ENCODE measurements around the gene CSMD2. TPM values are rescaled to one million over a fixed set of nuclear protein-coding genes. Genes with fewer than 3 reads are reported as not detected.

CSMD2 gene
- polyA plus RNA-seq, 1 of the 3 experiments (the other 2 are of a cell fraction) = not detected

GRCh38 chr1:33622757-33623156, 542.3 kb downstream of the CSMD2 start:
- no peaks in the 10 kb centered on the region for H3F3A ChIP-seq (replicated peaks; ENCODE audit: insufficient read depth)
- H3K4me1 ChIP-seq (ENCODE audit: control insufficient read depth in 1 of 2, insufficient read depth in 2 of 2, low read depth in 1 of 2, low read length in 1 of 2) = no peaks in the 10 kb centered on the region; a peak in 1 of 4 replicates
- ChIA-PET POLR2A (no interaction called here), CTCF (interaction anchor here (0.9 to 2.6 kb wide), 3 partner anchors 10 to 17 kb away, joined by 3 to 29 read pairs (median 5); no protein-coding TSS in a partner anchor)
- TF ChIP-seq FOXM1 (IDR thresholded peaks at IDR 0.05; ENCODE audit: low read depth) (no peak), GATA2 (CRISPR knock-in tag; IDR thresholded peaks at IDR 0.05) (no peak), YY1 (IDR thresholded peaks at IDR 0.05; ENCODE audit: low read depth) (no peak), FOXJ3 (CRISPR knock-in tag; IDR thresholded peaks at IDR 0.05) (no peak), TCF12 (IDR thresholded peaks at IDR 0.05) (no peak), RFX5 (IDR thresholded peaks at IDR 0.05; ENCODE audit: low read length) (no peak), RCOR1 (IDR thresholded peaks at IDR 0.05; ENCODE audit: low read length) (no peak)
- no peaks in the 10 kb centered on the region for H3K9me2 ChIP-seq
- H3K4me2 ChIP-seq = no peak overlapping the region
- H3K27me3 ChIP-seq (ENCODE audit: insufficient read depth) = no peaks in the 10 kb centered on the region
- WGBS (ENCODE audit: low lambda C conversion rate) = 3% methylated on average over 1 of the region's 1 CpG
- no peak overlapping the region for H3K27ac ChIP-seq (ENCODE audit: low read depth in 2 of 2, low read length in 1 of 2)
- DNase-seq = no peak
- no peak overlapping the region for H3K9ac ChIP-seq
- no peaks in the 10 kb centered on the region for H3K79me2 ChIP-seq (ENCODE audit: insufficient read depth)
- no peak overlapping the region for H2AFZ ChIP-seq (ENCODE audit: low read depth)
- H3K4me3 ChIP-seq (ENCODE audit: low read depth in 2 of 2, low read length in 1 of 2) = no peak overlapping the region
- no peaks in the 10 kb centered on the region for H4K20me1 ChIP-seq (ENCODE audit: insufficient read depth)
- no peaks in the 10 kb centered on the region for H3K36me3 ChIP-seq (replicated peaks in 1 of 2; ENCODE audit: control insufficient read depth in 1 of 2, insufficient read depth in 2 of 2, low read length in 1 of 2)
- no peaks in the 10 kb centered on the region for H3K9me3 ChIP-seq

- TF ChIP-seq SIN3A (IDR thresholded peaks at IDR 0.05; ENCODE audit: borderline replicate concordance, low read depth, low read length) (no peak), USF1 (IDR thresholded peaks at IDR 0.05; ENCODE audit: borderline replicate concordance, low read depth) (no peak), NRF1 (IDR thresholded peaks at IDR 0.05; ENCODE audit: low read depth, low read length) (no peak), IRF3 (IDR thresholded peaks at IDR 0.05; ENCODE audit: low read depth, low read length) (no peak), SMC3 (IDR thresholded peaks at IDR 0.05; ENCODE audit: low read depth, low read length) (no peak), MEF2A (IDR thresholded peaks at IDR 0.05; ENCODE audit: borderline replicate concordance, low read depth) (no peak), RCOR1 (IDR thresholded peaks at IDR 0.05; ENCODE audit: low read length) (no peak), TEAD4 (IDR thresholded peaks at IDR 0.05; ENCODE audit: borderline replicate concordance, insufficient read depth) (no peak), CTCF (IDR thresholded peaks at IDR 0.05) (no peak), RXRA (IDR thresholded peaks at IDR 0.05; ENCODE audit: borderline replicate concordance, low read depth) (no peak), FOXM1 (IDR thresholded peaks at IDR 0.05; ENCODE audit: low read depth) (no peak), EP300 (IDR thresholded peaks at IDR 0.05; ENCODE audit: borderline replicate concordance in 1 of 2, low read depth in 1 of 2, low read length in 1 of 2) (no peak), CHD2 (IDR thresholded peaks at IDR 0.05; ENCODE audit: low read length, partially characterized antibody) (no peak), YY1 (IDR thresholded peaks at IDR 0.05; ENCODE audit: low read depth) (no peak), FOXJ3 (CRISPR knock-in tag; IDR thresholded peaks at IDR 0.05) (no peak)
- TF ChIP-seq, protein P1, sequence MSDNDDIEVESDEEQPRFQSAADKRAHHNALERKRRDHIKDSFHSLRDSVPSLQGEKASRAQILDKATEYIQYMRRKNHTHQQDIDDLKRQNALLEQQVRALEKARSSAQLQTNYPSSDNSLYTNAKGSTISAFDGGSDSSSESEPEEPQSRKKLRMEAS (IDR thresholded peaks at IDR 0.05; ENCODE audit: low read depth) = no peak
- peaks cover 0 to 10% of the 10 kb centered on the region in 2 experiments; a peak in 1 of 4 replicates for H3K4me1 ChIP-seq (ENCODE audit: control insufficient read depth in 1 of 2, insufficient read depth in 2 of 2, low read depth in 1 of 2, low read length in 1 of 2)
- POLR2A ChIA-PET = no interaction called here
- H3K4me3 ChIP-seq (ENCODE audit: low read depth in 2 of 2, low read length in 1 of 2) = no peak overlapping the region
- H3K36me3 ChIP-seq (replicated peaks in 1 of 2; ENCODE audit: control insufficient read depth in 1 of 2, insufficient read depth in 2 of 2, low read length in 1 of 2) = no peaks in the 10 kb centered on the region
- WGBS (ENCODE audit: low lambda C conversion rate) = no CpG with 5 or more reads among the region's 1 CpG
- no peaks in the 10 kb centered on the region; the same call in 1 of the 2 replicates for H3K27me3 ChIP-seq (ENCODE audit: insufficient read depth)
- DNase-seq = no peak
- no peaks in the 10 kb centered on the region for H3F3A ChIP-seq (replicated peaks; ENCODE audit: insufficient read depth)
- no peak overlapping the region for H2AFZ ChIP-seq (ENCODE audit: low read depth)
- H3K9me3 ChIP-seq = no peaks in the 10 kb centered on the region
- no peaks in the 10 kb centered on the region for H3K79me2 ChIP-seq (ENCODE audit: insufficient read depth)
- H3K27ac ChIP-seq (ENCODE audit: low read depth in 2 of 2, low read length in 1 of 2) = no peak overlapping the region
- H3K9ac ChIP-seq = no peak overlapping the region
- no peaks in the 10 kb centered on the region for H3K9me2 ChIP-seq
- CTCF ChIA-PET = interaction anchor here (1.1 to 1.4 kb wide), 2 partner anchors 14 to 523 kb away, joined by 4 to 6 read pairs; no protein-coding TSS in a partner anchor
- no peak overlapping the region for H3K4me2 ChIP-seq
- H4K20me1 ChIP-seq (ENCODE audit: insufficient read depth) = no peaks in the 10 kb centered on the region
Measured at GRCh38 chr1:33618636-33619035, 546.4 kb downstream of the CSMD2 start.
